Body of pancreas (tissue), 4 donors: ENCODE measurements around the gene HLA-DMB. TPM values are rescaled to one million over a fixed set of nuclear protein-coding genes. Genes with fewer than 3 reads are reported as not detected.
A peak's percentile ranks its signal among the peaks of the same experiment; 100 is the strongest.

Experiments used
- ATAC-seq: fragments of 150-250 bp; one replicate; pipeline ENCODE4 v1.9.1; 2016
- DNase-seq, 4 donors: peaks; one replicate each; pipeline ENCODE4 v3.0.0-alpha.2; 2019
- H3K27ac ChIP-seq, 4 donors: fragments of 200-600 bp; sonication (generic); 1 replicate in 3 of 4; 2 replicates in 1 of 4; pipeline versions ENCODE4 v1.5.1 to v1.6.1; 2016 to 2019; ENCODE audit warnings: mild to moderate bottlenecking in 1 of 4, mixed read lengths in 1 of 4, moderate library complexity in 1 of 4
- H3K27me3 ChIP-seq, 2 donors: fragments of 200-600 bp; sonication (generic); one replicate each; pipeline ENCODE4 v1.6.0; 2016; ENCODE audit warnings: mild to moderate bottlenecking in 1 of 2
- H3K36me3 ChIP-seq, 2 donors: fragments of 200-600 bp; sonication (generic); replicated peaks in 1 of 2; 2 replicates each; pipeline ENCODE4 v1.5.1; 2016; ENCODE audit warnings: low read depth in 2 of 2; ENCODE audit not compliant: insufficient read depth in 1 of 2
- H3K4me1 ChIP-seq: fragments of 200-600 bp; sonication (generic); one replicate; pipeline ENCODE4 v1.6.0; 2016
- H3K4me3 ChIP-seq, 2 donors: fragments of 200-600 bp; sonication (generic); 1 replicate in 1 of 2; 2 replicates in 1 of 2; pipeline ENCODE4 v1.5.1; 2016 to 2019
- H3K9me3 ChIP-seq, 3 donors: fragments of 200-600 bp; sonication (generic); 1 replicate in 2 of 3; 2 replicates in 1 of 3; pipeline ENCODE4 v1.5.1; 2016
- POLR2A ChIP-seq, 3 donors: fragments of 450-650 bp; IDR thresholded peaks; one replicate each; pipeline ENCODE4 v1.6.1; 2016; ENCODE audit warnings: antibody characterized with exemption in 3 of 3, mild to moderate bottlenecking in 2 of 3
- WGBS, 2 donors: methylation state at CpG; one replicate each; pipeline ENCODE4 v1.1.5; 2017; 5-methylcytosine and 5-hydroxymethylcytosine counted together
- intact Hi-C: fragments of 100-400 bp; cut with DNase I; formaldehyde crosslinking; loops from one replicate; pipeline ENCODE4 v1.15.1; 2023
- total RNA-seq, 2 donors: library from RNA; depleted of rRNA; stranded (reverse); fragments of >200 nt; gene quantifications; one replicate each; pipeline ENCODE4 v1.1.0, GENCODE V29; 2016
- TF ChIP-seq, protein P1 (sequence below), 7 experiments: fragments of 450-650 bp in 4 of 7; fragments of 200-600 bp in 3 of 7; sonication (generic) in 3 of 7; IDR thresholded peaks; one replicate each; pipeline ENCODE4 v1.5.1; 2016 to 2019; ENCODE audit warnings: antibody characterized with exemption in 7 of 7

Gene HLA-DMB
- total RNA-seq, 2 donors from 2014 or later, result 3.0 to 14.3 TPM

DNA sequence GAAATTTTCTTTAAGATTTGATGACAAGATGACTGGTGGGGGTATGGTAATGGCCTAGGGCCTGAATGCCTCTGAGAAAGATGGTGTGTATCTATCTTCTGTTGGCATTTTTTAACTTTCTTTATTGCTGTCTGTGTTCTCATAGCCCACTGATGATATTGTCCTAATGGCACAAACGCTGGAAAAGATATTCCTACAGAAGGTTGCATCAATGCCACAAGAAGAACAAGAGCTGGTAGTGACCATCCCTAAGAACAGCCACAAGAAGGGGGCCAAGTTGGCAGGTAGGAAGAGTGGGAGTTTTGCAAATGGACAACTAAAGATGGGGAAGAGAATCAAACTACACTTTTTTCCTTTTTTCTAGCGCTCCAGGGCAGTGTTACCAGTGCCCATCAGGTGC is 35.1 kb upstream of the HLA-DMB start:
- Histone ChIP-seq H3K4me1 (peaks cover 50% of the 10 kb centered on the region), H3K9me3 (no peaks in the 10 kb centered on the region), H3K27ac (no peak overlapping the region), H3K4me3 (no peak overlapping the region), H3K36me3 (peaks cover 39 to 53% of the 10 kb centered on the region in 2 donors), H3K27me3 (no peaks in the 10 kb centered on the region)
- intact Hi-C loops, result no loop called here
- no peak for ATAC-seq
- WGBS, 2 donors, result 24 to 41% methylated on average over 2 of the region's 2 CpGs
- TF ChIP-seq, protein P1, sequence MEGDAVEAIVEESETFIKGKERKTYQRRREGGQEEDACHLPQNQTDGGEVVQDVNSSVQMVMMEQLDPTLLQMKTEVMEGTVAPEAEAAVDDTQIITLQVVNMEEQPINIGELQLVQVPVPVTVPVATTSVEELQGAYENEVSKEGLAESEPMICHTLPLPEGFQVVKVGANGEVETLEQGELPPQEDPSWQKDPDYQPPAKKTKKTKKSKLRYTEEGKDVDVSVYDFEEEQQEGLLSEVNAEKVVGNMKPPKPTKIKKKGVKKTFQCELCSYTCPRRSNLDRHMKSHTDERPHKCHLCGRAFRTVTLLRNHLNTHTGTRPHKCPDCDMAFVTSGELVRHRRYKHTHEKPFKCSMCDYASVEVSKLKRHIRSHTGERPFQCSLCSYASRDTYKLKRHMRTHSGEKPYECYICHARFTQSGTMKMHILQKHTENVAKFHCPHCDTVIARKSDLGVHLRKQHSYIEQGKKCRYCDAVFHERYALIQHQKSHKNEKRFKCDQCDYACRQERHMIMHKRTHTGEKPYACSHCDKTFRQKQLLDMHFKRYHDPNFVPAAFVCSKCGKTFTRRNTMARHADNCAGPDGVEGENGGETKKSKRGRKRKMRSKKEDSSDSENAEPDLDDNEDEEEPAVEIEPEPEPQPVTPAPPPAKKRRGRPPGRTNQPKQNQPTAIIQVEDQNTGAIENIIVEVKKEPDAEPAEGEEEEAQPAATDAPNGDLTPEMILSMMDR (IDR thresholded peaks at IDR 0.05), result no peak
- TF ChIP-seq POLR2A (IDR thresholded peaks at IDR 0.05), result no peak
- DNase-seq, result no peak

DNA sequence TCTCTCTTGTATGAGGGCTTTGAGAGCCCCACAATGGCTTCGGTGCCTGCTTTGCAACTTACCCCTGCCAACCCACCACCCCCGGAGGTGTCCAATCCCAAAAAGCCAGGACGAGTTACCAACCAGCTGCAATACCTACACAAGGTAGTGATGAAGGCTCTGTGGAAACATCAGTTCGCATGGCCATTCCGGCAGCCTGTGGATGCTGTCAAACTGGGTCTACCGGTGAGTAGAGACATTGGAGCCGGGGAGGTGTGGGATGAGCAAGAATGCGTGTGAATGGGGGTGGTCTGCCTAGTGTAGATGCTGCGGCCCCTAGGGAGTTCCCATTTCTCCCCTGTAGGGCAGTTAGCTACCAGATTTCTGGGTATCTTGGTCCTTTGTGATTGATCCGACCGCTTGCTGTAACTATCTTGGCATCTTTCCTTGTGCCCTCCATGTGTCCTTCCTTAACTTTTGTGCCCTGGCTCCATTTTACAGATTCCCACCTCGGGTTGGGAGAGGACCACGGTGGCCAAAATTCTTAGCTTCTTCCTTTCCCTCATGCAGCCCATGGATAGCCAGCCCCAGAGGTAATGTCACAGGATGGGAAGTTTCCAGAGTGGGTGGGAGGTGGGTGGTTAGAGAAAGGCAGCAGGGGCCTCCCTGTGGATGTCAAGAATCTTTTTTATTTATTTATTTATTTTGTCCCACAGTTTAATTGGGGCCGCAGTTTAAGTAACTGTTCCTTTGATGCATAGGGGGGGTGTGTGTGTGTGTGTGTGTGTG is 33.9 kb upstream of the HLA-DMB start:
- ATAC-seq, result no peak
- TF ChIP-seq POLR2A (IDR thresholded peaks at IDR 0.05), result no peak
- TF ChIP-seq, protein P1 (IDR thresholded peaks at IDR 0.05), result no peak
- 4 to 5% methylated on average over 9 to 14 of the region's 14 CpGs for WGBS, 2 donors
- Histone ChIP-seq H3K4me3 (peak overlapping the region; percentile 83 to 96), H3K4me1 (peaks cover 43% of the 10 kb centered on the region), H3K36me3 (peaks cover 28 to 42% of the 10 kb centered on the region in 2 donors), H3K27ac (peak overlapping the region in 2 of 4 donors; percentile 31 to 99), H3K27me3 (no peaks in the 10 kb centered on the region), H3K9me3 (no peaks in the 10 kb centered on the region)
- DNase-seq, result no peak
- intact Hi-C loops, result no loop called here

DNA sequence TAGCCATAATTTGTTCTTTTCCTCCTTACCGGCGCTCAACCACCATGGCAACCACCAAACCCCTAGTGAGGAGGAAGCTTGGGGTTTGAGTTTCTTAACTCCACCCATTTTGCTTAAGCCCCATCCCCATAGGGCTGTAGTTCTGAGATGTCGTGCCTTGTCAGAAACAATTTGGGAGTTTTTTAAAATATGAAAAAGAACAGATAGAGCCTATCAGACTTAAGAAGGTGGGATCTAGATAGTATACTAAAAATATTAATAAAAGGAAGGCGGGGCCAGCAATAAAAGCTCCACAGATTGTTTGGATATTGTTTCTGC is 33.1 kb upstream of the HLA-DMB start:
- peak in 1 of 3 donors; percentile 18 for TF ChIP-seq POLR2A (IDR thresholded peaks at IDR 0.05)
- TF ChIP-seq, protein P1 (IDR thresholded peaks at IDR 0.05), result no peak
- peaks cover 43% of the 10 kb centered on the region for H3K4me1 ChIP-seq
- H3K27me3 ChIP-seq, result no peaks in the 10 kb centered on the region
- H3K27ac ChIP-seq, result peak overlapping the region in 3 of 4 donors; percentile 80 to 99 (median 99)
- intact Hi-C loops, result no loop called here
- no peaks in the 10 kb centered on the region for H3K9me3 ChIP-seq
- peaks cover 27 to 36% of the 10 kb centered on the region in 2 donors for H3K36me3 ChIP-seq
- H3K4me3 ChIP-seq, result peak overlapping the region; percentile 83 to 96
- 0 to 1% methylated on average over 4 of the region's 4 CpGs for WGBS, 2 donors
- ATAC-seq (no peak), DNase-seq (no peak)

GRCh38 chr6:32973144-32974015 is 32.6 kb upstream of the HLA-DMB start:
- Histone ChIP-seq H3K27ac (peak overlapping the region; percentile 56 to 99 (median 90)), H3K4me1 (peaks cover 40% of the 10 kb centered on the region), H3K27me3 (no peaks in the 10 kb centered on the region), H3K9me3 (no peaks in the 10 kb centered on the region), H3K4me3 (peak overlapping the region; percentile 83 to 96), H3K36me3 (peaks cover 24 to 32% of the 10 kb centered on the region in 2 donors)
- peak in 3 of 4 donors; percentile 47 to 57 (median 51) for DNase-seq
- intact Hi-C loops, result no loop called here
- TF ChIP-seq POLR2A (IDR thresholded peaks at IDR 0.05), result peak in 1 of 3 donors; percentile 7
- TF ChIP-seq, protein P1 (IDR thresholded peaks at IDR 0.05), result no peak
- ATAC-seq, result no peak
- WGBS, 2 donors, result 0% methylated on average over 23 of the region's 23 CpGs
